ENCODE data around the gene CCDC107. TPM values are rescaled to one million over a fixed set of nuclear protein-coding genes. Genes with fewer than 3 reads are reported as not detected.

The CCDC107 gene
- total RNA-seq, 2 donors from 2014 or later: 54.6 to 60.3 TPM

DNA sequence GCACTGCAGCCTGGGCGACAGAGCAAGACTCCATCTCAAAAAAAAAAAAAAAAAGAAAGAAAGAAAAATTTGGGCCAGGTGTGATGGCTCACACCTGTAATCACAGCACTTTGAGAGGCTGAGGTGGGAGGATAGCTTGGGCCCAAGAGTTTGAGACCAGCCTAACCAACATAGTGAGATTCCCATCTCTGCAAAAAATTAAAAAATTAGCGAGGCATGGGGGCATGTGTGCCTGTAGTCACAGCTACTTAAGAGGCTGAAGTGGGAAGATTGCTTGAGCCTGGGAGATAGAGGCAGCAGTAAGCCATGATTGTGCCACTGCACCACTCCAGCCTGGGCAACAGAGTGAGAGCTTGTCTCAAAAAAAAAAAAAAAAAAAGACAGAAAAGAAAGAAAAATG is 4.5 kb upstream of the CCDC107 start:
- intact Hi-C loops (cut with DNase I): loop anchor here in 1 of 2 donors (2.0 kb wide), 1 partner anchor 49 kb away; the partner anchor contains the start of gene TESK1
- DNase-seq (ENCODE audit: low spot score): no peak

DNA sequence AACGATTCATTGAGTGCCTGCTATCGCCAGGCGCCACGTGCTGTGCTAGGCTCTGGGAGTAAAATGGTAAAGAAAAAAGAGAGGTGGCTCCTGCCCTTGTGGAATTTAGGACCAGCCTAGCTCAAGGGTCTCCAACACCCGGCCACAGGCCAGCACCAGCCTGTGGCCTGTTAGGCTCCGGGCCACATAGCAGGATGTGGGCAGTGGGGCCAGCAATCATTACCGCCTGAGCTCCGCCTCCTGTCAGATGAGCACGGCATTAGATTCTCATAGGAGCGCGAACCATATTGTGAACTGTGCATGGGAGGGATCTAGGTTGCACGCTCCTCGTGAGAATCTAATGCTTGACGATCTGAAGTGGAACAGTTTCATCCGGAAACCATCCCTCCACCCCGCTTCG is 1.7 kb upstream of the CCDC107 start:
- no peak for DNase-seq (ENCODE audit: low spot score)
- intact Hi-C loops (cut with DNase I): no loop called here

DNA sequence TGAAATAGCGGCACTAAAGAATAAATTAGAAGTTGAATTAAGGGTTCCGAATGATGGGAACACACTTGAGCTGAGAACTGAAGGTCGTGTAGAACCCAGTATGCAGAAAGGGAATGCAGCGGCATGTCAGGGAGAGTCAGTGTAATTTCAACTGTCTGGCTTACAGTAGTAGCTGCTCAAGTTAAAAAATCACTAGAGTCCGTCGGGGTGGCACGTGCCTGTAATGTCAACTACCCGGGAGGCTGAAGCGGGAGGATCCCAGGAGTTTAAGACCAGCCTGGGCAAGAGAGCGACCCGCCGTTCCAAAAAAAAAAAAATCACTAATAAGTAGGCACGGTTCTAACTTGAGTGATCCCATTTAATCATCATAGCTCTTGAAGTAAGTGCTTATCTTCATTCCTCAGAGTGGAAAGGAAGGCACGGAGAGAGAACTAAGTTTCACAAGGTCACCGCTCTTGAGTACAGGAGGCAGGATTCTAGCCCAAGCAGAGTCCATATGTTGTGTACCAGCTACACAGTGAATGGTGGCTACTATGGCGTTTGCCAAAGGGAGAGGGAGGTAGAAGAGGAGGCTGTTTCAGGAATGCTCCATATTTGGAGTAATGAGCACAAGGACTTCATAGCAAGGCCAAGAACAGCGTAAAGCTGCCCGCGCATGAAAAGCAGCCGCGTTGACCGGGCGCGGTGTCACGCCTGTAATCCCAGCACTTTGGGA is 1.1 kb upstream of the CCDC107 start:
- no peak for DNase-seq (ENCODE audit: low spot score)
- intact Hi-C loops (cut with DNase I): no loop called here

DNA sequence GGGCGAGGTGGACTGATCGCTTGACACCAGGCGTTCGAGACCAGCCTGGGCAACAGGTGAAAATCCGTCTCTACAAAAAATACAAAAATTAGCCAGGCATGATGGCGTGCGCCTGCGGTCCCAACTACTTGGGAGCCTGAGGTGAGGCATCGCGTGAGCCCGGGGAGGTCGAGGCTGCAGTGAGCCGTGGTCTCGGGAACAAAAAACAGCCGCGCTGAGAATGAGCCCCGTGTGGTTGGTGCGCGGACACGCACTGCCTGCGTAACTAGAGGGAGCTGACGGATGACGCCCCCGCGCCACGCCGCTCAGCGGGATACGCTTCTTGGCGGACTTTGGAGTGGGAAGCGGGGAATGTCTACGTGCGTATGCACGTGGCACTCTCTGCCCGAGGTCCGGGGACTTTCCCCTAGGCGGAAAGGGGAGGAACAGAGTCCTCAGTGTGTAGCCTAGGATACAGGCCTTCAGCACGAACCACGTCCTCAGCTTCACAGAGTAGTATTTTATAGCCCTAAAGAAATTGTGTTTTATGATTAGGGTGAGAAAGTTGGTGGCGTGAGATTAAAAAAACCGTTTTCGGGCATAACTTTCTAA is 451 bp upstream of the CCDC107 start, which contains the start of gene RMRP:
TSS of gene RMRP (minus strand) at position 474 of the 591 bp plus-strand sequence.
- intact Hi-C loops (cut with DNase I): no loop called here
- peak; percentile 99 for DNase-seq (ENCODE audit: low spot score)

DNA sequence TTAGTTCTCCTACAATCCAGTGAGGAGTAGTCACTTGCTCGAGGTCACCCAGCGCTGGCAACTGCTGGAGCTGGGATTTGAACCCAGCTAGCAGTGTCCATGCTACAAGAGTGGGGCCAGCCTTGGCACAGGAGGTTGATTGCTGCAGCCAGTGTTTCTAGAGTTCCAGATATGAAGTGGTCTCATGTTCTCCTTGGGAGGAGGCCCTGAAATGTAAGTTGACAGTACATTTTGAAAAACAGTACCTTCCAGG is 802 bp downstream of the CCDC107 start:
- no peak for DNase-seq (ENCODE audit: low spot score)
- intact Hi-C loops (cut with DNase I): no loop called here

DNA sequence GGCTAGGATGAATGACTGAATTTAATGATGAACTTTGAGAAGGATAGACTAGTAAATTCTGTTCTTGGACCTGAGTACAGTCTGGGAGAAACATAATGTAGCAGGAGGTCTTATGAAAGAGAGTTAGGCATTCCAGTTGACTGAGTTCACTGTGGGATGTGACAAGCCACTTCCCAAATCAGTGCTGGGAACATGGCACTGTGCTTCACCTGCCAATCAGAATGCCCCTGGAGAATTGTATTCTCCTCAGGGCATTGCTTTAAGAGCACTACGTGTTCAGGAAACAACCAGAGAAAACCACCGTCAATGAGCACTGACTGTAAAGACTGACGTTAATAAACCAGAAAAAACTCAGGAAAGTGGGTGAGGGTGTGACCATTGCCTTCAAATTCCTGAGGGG is 1.2 kb downstream of the CCDC107 start:
- DNase-seq (ENCODE audit: low spot score): no peak
- intact Hi-C loops (cut with DNase I): no loop called here

DNA sequence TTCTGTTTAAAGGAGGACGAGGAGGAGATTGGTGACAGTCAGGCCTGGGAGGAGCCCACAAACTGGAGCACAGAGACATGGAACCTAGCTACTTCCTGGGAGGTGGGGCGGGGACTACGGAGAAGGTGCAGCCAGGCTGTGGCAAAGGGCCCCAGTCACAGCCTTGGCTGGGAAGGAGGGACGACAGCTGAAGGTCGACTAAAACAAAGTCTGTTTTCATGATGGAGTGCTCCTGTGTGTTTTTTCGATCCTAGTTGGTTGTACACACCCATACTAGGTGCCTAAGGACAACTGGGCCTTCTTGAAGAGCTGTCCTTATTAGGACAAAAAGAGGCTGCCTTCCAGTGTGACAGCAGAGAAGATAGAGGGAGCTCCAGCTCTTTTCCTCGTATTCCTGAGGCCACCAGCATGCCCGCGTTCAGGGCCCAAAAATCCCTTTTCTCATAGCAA is 2.9 kb downstream of the CCDC107 start:
- DNase-seq (ENCODE audit: low spot score): no peak

DNA sequence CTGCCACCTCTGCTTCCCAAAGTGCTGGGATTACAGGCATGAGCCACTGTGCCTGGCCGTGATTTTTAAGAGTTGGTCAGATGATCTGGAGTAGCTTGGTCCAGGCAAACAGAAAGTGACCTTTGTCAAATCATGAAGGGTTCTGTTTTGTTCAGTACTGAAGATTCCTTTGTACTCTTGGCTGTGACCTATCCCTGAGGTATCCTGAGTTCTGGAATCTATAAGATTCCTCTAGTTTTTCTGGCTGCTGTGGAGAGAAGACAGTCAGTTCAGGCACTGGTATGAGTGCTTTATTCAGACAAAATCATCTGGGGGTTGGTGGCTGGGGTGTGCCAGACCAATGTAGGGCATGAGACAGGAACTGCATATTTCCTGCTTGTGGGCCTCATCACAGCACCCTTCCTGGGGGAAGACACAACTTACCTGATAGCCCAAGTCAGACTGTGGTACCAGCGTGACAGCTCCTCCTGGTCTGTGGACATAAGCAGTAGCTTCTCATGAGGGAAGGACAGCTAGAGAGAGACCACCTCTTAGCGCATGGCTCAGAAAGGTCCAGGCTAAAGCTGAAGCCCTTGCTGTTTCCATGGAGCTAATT is 3.8 kb downstream of the CCDC107 start:
- no peak for DNase-seq (ENCODE audit: low spot score)
- intact Hi-C loops (cut with DNase I): loop anchor here in 1 of 2 donors (2.0 to 10.0 kb wide), 3 partner anchors 29 to 153 kb away; partner anchors contain the start of genes HINT2 and SPAG8

More for the DNA sequence above, 2.9 kb downstream of the CCDC107 start:
- intact Hi-C loops (cut with DNase I): loop anchor here in 1 of 2 donors (2.0 to 10.0 kb wide), 3 partner anchors 30 to 154 kb away; partner anchors contain the start of genes HINT2 and SPAG8

DNA sequence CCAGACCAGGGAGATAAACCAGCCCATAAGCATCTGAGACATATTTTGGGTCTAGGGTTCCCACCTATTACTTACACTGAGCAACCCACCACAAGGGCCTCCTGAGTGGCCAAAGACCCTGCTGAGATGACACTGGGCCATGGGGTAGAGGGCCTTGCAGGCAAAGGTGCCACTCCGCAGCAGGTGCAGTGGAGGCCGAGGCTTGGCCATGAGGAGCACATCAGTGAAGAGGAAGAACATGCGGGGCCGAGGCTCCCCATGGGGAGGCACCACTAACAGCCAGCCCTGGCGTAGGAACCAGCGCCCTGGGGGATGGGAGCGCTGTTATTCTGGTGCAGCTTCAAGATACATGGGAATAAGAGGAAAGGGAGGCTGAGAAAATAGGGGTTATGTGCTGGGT is 4.3 kb downstream of the CCDC107 start:
- no peak for DNase-seq (ENCODE audit: low spot score)
- intact Hi-C loops (cut with DNase I): loop anchor here in 1 of 2 donors (5.0 to 10.0 kb wide), 2 partner anchors 65 to 152 kb away; partner anchors contain the start of genes HINT2 and SPAG8

DNA sequence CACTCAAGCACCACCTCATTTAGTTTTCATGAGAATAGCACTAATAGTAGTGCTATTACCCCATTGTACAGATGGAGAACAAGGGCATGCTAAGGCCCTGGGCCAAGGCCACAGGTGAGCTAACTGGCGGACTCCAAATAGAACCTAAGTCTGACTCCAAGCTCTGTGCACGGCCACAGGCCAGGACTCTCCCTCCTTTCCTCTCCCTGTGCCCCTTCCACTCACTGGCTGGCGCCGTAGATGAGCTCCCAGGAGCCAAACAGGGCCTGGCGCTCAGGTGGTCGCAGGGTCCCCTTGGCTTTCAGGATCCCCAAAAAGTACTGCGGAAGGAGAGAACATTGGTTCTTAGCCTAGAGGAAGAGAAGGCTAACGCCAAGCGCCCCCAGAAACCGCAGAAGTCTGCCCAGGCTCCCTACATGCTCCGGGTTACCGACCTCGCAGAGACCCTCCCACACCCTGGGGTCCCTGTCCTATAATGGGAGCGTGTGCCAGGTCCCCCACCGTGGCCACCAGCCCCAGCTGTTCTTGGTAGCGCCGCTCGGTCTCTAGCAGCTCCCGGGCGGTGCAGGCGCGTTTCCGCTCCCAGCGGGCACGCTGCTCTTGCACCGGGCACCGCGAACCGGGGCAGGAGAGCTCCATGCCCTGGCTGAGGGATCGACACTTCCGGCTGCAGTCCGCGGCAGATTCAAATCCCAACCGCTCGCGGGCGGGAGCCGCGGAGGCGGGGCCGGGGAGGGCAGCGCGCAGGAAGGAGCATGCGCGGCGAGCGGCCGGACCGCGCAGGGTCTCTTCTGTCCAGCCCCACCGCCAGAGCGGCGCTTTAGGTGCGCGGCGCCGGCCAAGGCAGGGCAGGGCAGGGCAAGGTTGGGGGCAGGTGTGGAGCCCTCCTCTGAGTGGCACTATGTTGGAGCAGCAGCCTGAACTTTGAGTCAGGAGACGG is 6.7 kb downstream of the CCDC107 start, which contains the start of gene ARHGEF39:
TSS of gene ARHGEF39 (minus strand) at position 665 of the 940 bp plus-strand sequence. CDS start at position 639, 26 bp downstream.
- intact Hi-C loops (cut with DNase I): loop anchor here in 1 of 2 donors (5.0 to 10.0 kb wide), 2 partner anchors 62 to 150 kb away; partner anchors contain the start of genes HINT2 and SPAG8
- peak; percentile 93 for DNase-seq (ENCODE audit: low spot score)

DNA sequence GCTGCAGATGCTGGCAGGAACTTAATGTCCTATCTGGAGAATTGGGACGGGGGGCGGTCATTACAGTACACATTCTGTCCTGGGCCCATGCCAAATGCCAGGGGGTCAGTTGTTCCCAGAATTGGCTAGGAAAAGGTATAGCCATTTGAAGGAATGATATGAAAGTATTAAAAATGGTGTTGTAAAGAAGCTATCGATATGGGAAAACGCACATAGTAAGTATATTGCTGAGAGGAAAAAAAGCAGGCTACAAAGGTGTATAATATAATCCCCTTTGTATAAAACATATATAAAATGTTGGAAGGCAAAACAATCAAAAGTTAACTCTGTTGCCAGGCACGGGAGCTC is 7.4 kb downstream of the CCDC107 start:
- intact Hi-C loops (cut with DNase I): loop anchor here in 1 of 2 donors (10.0 kb wide), 1 partner anchor 149 kb away; the partner anchor contains the start of genes HINT2 and SPAG8
- DNase-seq (ENCODE audit: low spot score): no peak

DNA sequence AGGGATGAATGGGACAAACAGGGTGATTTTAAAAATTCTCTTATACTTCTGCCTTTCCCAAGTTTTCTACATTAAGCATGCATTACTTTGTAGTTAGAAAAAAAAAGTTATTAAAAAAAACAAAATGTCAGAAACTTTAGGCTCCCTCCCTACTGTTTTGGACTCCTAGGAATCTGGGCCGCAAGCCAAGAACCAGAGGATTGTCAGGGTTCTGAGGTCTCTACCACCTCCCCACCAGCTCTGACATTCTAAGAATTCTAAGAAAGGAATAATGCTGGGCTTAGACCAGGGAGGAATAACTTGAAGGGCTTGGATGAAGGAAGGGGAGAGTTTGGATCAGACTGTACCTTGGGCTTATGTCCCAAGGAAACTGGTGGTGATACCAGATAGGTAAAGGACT is 8.0 kb downstream of the CCDC107 start:
- no peak for DNase-seq (ENCODE audit: low spot score)
- intact Hi-C loops (cut with DNase I): loop anchor here in 1 of 2 donors (10.0 kb wide), 1 partner anchor 149 kb away; the partner anchor contains the start of genes HINT2 and SPAG8

DNA sequence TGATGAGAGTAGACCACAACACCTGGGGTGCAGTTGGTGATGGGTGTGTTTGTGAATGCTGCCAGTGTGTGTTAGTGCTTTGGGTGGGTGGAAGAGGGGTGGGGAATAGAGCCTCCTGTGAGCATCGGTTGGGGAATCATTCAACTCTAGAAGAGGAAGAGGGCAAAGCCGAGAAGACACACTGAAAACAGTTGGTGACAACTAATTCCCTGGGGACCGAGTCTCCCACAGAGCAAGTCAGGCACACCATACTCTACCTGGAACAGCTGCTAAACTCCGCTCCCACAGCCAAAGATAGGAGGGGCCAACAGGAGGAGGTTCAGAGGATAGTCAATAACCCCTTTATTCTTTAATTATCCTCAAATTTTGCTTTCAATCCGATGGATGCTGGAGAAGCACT is 8.5 kb downstream of the CCDC107 start:
- intact Hi-C loops (cut with DNase I): loop anchor here in 1 of 2 donors (10.0 kb wide), 1 partner anchor 148 kb away; the partner anchor contains the start of genes HINT2 and SPAG8

DNA sequence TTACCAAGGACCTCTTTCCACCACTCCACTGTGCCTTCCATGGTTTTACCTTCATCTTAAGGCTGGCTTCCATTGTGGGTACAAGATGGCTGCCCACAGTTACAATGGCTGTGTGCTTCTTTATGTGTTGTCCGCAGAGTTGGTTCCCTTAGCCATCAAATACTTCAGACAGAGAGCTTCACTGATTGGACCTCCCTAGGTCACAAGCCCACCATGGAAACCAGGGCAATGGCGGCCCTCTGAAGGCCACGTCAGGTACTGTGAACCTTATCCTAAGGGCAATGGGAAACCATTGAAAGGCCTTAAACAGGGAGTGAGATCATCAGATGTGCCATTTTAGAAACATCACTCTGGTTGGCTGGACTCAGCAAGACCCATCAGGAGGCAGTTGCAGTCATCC is 9.8 kb downstream of the CCDC107 start:
- intact Hi-C loops (cut with DNase I): loop anchor here in 1 of 2 donors (10.0 kb wide), 1 partner anchor 147 kb away; the partner anchor contains the start of genes HINT2 and SPAG8
- no peak for DNase-seq (ENCODE audit: low spot score)

More for the DNA sequence above, 8.5 kb downstream of the CCDC107 start:
- no peak for DNase-seq (ENCODE audit: low spot score)

DNA sequence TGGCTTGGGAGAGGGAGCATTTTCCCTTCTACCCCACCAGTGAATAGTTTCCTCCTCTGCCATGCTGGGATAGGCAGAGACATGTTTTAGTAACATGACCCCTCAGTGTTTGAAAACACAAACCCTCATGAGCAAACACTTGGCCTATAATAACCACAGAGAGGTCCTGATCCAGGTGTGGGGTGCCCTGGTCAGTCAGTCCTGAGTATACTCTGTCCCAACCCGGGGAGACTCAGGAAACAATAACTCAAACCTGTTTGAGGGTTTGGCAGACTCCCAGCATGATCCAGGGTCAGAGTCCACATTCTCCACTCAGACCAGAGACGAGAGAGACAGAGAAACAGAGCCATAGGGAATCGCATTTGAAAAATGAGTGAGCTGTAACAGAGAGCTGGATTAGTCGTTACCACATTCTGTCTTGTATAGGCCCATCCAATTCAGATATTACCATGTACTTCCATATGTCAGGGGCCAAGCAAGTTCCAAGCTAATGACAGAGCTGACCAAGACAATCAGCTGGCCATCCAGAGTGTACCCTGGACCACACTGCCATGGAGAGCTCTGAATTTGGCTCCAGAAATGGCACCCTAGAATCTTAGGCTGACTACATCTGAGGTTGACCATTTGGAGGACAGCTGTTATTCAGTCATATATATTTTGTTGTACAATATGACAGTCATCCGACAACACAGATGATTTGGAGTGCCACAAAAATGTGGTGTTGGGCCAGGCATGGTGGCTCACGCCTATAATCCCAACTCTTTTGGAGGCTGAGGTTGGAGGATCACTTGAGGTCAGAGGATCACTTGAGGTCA is 11.4 kb downstream of the CCDC107 start:
- intact Hi-C loops (cut with DNase I): loop anchor here in 1 of 2 donors (10.0 kb wide), 1 partner anchor 145 kb away; the partner anchor contains the start of genes HINT2 and SPAG8
- DNase-seq (ENCODE audit: low spot score): no peak

DNA sequence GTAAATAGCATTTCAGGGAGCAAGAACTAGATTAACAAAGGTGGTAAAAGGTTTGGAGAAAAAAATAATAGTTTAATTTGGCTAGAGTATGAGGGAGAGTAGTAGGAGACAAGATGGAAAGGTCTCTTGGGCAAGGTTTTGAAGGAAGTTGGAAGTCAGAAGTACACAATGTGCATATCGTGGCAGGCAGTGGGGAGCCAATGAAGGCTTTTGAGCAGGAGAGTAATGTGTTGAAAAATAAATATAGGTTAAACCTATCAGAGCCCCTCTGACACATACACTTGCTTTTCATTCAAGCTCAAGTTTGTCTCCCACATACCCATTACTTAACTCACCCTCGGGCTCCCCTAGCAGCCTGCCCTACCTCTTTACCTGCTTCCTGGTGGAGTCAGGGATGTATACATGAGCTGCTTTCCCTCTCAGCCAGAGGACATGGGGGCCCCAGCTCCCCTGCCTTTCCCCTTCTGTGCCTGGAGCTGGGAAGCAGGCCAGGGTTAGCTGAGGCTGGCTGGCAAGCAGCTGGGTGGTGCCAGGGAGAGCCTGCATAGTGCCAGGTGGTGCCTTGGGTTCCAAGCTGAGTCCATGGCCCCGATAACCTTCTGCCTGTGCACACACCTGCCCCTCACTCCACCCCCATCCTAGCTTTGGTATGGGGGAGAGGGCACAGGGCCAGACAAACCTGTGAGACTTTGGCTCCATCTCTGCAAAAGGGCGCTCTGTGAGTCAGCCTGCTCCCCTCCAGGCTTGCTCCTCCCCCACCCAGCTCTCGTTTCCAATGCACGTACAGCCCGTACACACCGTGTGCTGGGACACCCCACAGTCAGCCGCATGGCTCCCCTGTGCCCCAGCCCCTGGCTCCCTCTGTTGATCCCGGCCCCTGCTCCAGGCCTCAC is 15.3 kb downstream of the CCDC107 start, which contains the start of gene CA9:
TSS of gene CA9 (plus strand) at position 797 of the 893 bp plus-strand sequence. CDS start at position 829, 32 bp downstream.
- DNase-seq (ENCODE audit: low spot score): peak; percentile 46
- intact Hi-C loops (cut with DNase I): no loop called here

DNA sequence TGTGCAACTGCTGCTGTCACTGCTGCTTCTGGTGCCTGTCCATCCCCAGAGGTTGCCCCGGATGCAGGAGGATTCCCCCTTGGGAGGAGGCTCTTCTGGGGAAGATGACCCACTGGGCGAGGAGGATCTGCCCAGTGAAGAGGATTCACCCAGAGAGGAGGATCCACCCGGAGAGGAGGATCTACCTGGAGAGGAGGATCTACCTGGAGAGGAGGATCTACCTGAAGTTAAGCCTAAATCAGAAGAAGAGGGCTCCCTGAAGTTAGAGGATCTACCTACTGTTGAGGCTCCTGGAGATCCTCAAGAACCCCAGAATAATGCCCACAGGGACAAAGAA is 15.9 kb downstream of the CCDC107 start:
- no peak for DNase-seq (ENCODE audit: low spot score)
- intact Hi-C loops (cut with DNase I): no loop called here

Data from posterior vena cava (tissue), 2 donors.